Esophagus mucosa (tissue), 1 donor: Measurements from ENCODE around the gene STXBP1. TPM values are rescaled to one million over a fixed set of nuclear protein-coding genes. Genes with fewer than 3 reads are reported as not detected.

Source experiments
- ATAC-seq: fragments of 200-7000 bp; cut with Tn5 transposase; one replicate; pipeline ENCODE4 v1.9.1; 2020
- total RNA-seq: library from RNA; stranded (reverse); gene quantifications from one replicate; pipeline ENCODE4 v1.2.4, GENCODE V29; 2023
- donor health status: DM: yes; HTN: yes; CAD: no.

STXBP1 gene
- total RNA-seq, 1 donor from 2014 or later, result 10.1 TPM

DNA sequence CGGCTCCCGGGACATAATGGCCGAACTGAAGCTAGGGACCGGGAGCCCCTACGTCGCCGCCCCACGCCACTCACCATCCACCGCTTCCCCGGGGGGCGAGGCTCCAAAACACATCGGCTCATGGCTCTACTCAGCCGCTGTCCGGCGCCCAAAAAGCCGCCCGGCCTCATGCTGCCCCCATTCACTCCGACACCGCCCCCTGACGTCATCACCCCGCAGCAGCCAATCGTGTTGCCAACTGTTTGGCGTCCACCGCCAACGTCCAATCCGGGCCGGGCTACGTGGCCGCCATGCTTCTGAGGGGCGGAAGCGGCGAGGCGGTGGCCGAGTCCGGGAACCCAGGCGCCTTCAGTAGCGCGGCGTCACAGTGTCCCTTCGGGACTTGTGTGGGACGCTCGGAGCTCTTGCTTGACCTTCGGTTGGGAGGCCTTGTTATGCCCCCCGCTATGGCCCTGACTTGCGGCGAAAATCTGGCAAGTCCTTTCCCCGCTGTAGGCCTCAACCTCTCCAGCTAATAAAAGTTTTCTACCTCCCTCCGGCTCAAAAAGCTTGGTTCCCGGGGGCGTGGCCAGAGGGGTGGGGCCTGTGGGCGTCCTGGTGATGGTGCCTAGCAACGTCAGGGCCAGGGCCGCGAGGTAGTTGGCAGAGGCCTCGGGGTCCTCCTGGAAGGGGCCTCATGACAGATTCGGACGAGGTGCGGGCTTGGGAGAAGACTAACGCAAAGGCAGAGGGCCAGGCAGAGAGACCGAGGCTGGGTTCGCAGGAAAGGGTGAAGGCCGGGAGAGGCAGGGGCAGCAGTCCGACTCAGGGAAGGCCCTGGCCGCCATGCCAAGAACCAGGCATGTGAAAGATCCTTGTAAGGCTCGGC is 103.6 kb downstream of the STXBP1 start, which contains the start of the genes PTRH1 and TTC16:
Gene PTRH1 (minus strand): TSS at position 194 of the 868 bp plus-strand sequence. CDS start 24 bp downstream, at position 170.
Gene TTC16 (plus strand): TSS at position 610 of the 868 bp plus-strand sequence. CDS start 67 bp downstream, at position 677.
- ATAC-seq, result peak; percentile 93

DNA sequence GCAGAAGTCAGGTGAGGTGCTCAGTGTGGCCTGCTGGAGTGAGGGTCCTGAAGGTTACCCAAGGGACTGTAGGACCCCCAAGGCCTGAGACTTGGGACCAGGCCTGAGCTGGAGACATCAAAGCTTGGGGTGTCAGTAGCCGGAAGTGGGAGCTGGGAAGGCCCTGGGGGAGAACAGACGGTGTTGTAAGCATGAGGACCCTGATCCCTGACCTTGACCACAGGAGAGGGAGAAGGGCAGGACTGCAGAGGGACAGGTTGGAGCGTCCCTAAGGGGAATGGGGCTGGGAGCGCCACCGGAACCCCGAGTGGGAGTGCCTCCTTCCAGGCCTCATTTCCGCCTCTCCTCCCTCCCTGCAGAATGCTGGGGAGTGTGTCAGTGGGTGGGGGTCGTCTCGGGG is 104.3 kb downstream of the STXBP1 start:
- ATAC-seq, result no peak

DNA sequence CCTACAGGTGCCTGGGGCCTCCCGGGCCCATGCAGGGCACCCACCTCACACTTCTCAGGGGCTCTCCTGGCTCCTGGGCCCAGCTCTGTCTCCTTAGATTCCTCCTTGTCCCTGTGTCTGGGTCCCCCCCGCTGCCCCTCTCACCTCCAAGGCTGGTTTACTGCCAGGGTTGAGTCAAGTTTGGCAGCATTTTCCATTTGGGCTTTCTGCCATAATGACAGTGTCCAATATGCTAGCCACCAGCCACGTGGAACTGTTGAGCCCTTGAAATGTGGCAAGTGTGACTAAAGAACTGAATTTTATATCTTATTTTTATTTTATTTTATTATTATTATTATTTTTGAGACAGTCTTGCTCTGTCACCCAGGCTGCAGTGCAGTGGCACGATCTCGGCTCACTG is 105.7 kb downstream of the STXBP1 start:
- ATAC-seq, result no peak

DNA sequence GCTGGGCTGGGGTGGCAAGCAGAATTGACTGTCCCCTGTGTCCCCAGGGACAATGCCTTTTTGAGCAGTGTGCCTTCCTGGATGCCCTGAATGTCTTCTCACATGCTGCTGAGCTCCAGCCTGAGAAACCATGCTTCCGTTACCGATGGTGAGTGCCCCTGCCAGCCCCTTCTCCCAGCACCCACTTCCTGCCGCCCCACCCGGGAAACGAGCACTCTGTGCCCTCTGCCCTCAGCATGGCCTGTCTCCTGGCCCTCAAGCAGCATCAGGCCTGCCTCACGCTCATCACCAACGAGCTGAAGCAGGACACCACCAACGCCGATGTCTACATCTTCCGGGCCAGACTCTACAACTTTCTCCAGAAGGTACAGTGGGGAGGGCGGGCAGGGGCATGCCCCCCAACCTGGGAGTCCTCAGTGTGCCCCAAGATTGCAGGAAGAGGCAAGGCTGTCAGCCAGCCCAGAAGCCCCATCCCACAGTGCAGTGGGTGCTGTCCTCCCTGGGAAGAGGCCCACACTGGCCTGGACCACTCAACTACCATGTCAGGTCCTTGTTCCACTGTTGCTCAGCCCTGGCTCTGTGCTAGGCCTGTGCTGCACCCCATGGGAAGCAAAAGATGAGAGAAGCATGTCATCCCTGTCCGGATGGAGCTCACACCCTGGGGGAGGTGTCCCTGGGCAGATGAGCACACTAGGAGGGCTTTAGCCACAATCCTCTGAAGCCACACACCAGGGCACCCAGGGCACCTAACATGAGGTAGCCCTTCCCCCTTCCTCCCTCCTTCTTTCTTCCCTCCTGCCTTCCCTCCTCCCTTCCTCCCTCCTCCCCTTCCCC is 108.2 kb downstream of the STXBP1 start:
- no peak for ATAC-seq

DNA sequence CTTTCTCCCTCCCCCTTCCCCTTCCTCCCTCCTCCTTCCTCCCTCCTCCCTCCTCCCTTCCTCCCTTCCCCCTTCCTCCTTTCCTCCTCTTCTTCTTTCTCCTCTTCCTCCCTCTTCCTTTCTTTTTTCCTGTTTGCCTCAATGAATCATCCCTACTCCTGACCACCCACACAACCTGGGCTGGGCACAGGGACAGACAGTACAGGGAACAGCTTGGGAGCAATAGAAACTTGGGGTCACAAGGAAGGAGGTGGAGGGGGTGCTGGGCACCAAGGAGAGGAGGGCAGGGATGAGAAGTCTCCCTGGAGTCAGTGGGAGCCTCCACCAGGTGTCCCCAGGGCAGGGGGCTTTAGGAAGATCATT is 108.8 kb downstream of the STXBP1 start:
- no peak for ATAC-seq

DNA sequence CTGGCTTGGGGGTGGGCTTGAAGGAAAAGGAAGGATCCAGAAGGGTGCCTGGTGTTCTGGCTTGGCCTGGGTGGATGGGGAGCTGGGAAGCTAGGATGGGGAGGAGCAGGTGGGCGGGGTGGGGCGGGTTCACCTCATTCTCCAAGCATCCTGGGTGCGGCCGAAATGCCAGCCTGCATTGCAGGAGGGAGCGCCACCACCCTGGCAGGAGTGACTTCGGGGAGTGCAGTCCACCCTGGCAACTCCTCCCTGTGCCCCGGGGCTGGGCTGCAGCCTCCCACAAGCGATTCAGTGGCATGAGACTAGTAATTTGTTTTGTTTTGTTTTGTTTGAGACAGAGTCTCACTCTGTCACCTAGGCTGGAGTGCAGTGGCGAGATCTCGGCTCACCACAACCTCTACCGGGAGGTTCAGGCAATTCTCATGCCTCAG is 109.3 kb downstream of the STXBP1 start:
- ATAC-seq, result peak; percentile 82

DNA sequence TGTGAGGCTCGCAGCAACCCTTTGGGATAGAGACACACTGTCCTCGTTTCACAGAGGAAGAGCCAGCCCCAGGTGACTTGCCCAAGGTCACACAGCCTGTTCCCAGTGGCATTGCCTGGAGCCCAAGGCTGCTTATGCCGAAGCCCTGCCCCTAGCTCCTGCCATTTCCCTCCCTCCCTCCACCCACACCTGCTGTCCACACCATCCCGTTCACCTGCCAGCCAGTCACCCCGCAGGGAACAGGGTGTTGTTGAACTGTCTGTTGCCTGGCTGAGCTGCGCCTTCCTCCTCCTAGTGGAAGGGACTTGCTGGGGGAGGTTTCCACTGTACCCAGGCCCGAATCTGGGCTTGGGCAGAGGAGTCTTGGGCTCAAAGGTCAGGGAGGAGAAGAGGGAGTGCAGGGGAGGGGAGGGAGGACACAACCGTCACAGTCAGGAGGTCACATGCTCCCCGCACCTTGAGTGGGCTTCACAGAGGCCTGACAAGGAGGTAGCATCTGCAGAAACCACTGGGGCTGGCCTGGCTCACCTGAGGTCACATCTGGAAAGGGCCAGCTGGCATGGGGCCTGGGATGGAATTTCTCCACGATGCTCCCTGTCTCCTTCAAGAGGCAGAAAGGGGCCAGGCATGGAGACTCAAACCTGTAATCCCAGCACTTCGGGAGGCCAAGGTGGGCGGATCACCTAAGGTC is 110.1 kb downstream of the STXBP1 start:
- no peak for ATAC-seq

DNA sequence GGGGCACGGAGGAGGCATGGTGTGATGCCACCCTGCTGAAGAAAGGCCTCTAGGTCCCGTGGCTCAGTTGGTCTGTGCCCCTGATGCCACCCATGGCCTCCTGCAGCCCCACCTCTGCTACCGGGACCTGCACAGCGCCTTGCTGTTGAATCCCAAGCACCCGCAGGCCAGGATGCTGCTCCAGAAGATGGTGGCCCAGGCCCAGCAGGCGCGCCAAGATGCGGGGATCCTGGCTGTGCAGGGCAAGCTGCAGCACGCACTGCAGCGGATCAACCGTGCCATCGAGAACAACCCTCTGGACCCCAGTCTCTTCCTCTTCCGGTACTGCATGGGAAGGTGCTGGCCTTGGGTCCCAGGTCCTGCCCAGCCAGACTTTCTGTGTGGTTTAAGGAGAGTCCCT is 110.9 kb downstream of the STXBP1 start:
- ATAC-seq, result no peak

DNA sequence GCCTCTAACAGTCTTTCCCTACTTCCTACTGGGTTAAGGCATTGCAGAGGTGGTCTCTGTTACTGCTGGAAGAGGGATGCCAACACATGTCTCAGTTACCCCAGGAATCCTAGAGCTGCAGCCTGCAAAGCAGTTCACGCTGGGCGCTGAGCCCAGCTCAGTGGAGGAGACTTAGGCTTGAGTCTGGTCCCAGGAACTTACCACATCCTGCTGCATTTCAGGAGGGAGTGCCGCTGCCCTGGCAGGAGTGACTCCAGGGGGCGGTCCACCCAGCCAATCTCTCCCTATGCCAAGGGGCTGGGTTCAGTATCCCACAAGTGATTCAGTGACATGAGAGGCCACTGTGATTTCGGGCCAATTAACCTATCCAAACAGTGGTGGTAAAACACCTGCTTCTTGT is 111.4 kb downstream of the STXBP1 start:
- ATAC-seq, result peak; percentile 15

DNA sequence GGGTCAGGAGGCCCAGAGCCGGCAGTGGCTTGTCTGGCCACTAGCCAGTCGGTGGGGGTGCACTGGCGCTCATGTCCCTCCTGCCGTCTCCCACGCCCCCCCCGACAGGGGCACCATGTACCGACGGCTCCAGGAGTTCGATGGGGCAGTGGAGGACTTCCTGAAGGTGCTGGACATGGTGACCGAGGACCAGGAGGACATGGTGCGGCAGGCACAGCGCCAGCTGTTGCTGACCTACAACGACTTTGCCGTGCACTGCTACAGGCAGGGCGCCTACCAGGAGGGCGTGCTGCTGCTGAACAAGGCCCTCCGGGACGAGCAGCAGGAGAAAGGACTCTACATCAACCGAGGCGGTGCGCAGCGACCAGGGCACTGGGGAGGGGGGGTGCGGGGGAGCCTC is 111.9 kb downstream of the STXBP1 start:
- no peak for ATAC-seq

DNA sequence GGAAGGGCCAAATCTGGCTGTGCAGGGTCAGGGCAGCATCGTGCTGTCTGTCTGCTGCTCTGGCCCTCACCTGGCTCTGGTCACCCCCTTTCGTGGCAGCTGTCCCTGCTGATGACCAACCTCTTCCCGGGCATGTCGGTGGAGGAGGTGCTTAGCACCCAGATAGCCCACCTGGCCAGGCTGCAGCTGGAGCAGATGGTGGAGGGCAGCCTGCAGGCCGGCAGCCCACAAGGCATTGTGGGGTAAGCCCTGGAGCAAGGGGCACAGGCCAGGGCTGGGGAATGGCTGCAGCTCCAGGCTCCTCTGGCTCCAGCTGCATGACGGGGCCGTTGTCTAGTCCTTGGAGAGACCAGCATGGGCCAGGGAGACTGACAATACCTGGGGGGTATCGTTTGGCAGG is 114.8 kb downstream of the STXBP1 start:
- no peak for ATAC-seq

DNA sequence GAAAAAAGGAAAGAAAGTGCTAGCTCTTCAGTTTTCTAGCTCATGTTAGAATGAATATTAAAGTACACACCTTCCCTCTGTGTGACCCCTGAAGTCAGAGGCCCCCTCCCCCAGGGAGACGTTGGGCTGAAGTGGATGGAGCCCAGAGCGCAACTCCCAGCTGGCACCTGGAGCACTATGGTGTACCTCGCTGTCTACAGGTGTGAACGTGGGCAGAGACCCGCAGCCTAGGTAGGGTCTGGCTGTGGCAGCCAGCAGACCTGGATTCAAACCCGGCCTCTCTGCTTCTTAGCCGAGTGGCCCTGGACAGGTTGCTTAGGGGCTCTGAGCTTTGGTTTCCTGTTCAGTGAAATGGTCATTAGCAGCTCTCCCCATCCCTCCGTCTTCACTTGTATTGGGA is 116.7 kb downstream of the STXBP1 start:
- ATAC-seq, result no peak

DNA sequence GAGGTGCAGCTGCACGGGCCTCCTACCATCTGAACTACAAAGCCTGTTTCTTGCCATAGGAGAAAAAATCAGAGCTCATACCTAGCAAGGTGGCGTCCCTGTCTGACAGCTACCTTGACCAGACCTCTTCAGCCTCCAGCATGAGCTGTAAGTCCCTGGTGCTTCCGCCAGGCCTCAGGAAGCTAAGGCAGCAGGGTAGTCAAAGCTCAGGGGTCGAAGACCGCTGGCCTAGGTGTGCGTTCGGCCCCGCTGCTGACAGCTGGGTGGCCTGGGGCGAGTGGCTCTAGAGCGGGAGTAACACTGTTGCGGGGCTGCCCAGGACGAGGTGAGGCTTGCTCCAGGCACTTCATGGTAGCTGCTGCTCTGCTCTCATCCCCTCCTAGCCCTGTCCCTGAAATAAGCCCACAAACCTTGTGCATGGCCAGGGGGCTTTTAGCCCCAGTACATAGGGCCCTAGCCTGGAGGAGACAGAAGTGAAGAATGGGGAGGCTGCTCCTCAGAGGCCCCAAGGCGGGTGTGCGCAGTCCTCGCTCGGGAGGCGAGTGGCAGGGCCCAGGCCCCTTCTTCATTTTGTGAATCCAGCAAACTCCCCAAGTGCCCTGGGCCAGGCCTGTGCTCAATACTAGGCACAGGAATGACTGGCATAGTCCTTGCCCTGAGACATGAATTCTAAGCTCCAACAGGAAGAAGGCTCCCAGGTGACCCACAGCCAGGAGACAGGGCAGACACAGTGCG is 117.6 kb downstream of the STXBP1 start:
- ATAC-seq, result no peak

DNA sequence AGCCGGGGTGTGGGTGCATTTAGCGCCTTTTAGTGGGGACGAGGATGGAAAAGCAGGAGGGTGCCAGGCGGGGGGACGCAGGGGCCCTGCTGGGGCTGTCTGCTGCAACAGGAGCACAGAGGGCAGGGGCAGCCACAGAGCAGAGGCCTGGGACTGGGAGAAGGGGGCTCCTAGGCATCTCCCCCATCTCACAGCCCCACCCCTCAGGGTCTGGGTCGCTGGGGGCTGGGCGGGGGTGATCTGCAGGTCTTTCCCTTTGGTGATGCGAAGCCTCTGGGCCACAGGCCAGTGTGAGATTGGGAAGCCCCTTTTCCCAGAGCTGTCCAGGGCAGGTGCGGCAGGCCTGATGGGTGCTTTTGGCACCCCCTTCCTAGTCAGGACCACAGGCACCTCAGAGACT is 118.2 kb downstream of the STXBP1 start:
- no peak for ATAC-seq

DNA sequence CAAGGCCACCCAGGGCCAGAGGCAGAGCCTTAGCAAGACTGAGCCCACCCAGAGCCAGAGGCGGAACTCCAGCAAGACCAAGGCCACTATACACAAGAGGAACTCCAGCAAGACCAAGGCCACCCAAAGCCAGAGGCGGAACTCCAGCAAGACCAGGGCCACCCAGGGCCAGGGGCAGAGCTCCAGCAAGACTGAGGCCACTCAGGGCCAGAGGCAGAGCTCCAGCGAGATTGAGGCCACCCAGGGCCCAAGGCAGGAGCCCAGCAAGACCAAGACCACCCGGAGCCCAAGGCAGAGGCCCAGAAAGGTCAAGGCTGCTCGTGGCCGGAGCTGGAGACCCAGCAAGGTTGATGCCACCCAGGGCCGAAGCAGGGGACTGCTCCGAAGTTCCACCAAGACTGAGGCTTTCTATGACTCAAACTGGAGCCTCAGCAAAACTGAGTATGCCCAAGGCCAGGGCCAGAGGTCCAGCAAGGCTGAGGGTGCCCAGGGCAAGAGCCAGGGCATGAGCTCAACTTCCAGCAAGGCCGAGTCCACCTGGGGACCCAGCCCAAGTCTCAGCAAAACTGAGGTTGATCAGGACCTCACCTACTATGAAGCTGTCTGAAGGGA is 118.8 kb downstream of the STXBP1 start:
- no peak for ATAC-seq

DNA sequence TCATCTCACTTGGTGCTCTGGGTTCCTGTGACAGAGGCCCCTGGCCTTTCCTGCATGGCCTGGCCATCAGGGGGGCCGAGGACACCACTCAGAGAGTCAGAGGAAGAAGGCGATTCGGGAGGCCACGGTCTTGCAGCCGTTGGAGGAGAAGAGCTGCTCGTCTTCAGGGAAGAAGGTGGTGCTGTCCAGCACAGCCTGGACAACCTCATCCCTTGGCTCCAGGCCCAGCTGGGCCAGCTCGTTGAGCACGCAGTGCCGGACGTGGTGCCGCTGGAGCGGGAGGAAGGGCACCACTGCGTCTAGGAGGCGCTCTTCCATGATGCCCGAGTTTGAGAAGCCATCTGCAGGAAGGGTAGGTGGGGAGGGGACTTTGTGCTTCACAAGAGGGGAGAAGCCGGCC is 119.9 kb downstream of the STXBP1 start:
- no peak for ATAC-seq

DNA sequence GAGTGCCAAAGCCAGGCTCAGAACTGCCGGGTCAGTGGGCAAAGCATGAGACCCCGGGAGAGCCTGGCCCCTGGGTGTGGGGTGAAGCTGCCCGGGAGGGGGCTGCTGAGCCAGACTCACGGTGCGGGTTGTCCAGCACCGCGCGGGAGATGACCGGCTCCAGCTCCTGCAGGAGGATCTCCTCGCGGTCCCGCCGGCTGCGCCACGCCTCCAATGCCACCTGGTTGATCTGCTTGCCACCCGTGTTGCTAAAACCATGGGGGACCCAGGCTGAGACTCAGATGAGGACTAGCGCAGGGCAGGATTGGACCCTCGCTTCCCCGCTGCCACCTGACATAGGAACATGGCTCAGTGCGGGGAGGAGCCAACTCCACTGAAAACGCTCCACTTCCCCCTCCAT is 120.4 kb downstream of the STXBP1 start:
- ATAC-seq, result no peak

DNA sequence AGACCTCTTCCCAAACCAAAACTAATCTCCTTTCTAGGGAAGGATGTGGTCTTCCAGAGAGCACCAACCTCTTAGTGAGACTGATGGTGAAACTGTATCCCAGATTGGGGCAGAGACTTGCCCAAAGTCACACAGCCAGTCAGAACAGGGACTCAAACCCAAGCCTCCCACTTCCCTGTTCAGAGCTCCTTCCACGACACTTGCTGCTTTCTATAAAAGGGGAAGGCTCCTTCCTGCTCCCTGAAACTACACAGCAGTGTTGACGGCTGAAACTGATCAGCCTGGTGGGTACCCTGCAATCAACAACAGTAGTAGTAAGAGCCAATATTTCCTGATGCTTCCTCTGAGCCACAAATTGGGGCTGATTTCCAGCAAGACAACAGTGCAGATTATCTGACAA is 121.5 kb downstream of the STXBP1 start:
- no peak for ATAC-seq

DNA sequence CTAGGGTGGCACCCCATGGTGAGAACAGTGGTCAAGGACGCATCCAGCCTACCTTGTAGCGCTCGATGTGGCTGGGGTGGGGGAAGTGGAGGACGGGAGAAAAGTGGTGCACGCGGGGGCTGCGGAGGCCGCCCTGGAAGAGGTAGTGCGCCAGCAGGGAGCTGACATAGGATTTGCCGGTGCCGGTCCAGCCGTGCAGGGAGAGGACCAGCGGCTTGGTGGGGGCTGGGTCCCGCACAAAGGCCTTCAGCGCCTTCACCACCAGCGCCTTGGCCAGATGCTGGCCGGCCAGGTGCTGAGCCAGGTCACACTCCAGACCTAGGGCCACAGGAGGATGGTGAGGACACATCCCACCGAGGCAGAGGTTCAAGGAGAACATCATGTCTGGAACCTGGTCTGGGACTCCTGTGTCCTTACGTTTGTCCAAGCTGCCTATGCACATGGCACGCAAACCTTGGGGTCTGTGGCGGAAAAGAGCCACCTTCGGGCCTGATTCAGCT is 122.2 kb downstream of the STXBP1 start:
- ATAC-seq, result no peak

DNA sequence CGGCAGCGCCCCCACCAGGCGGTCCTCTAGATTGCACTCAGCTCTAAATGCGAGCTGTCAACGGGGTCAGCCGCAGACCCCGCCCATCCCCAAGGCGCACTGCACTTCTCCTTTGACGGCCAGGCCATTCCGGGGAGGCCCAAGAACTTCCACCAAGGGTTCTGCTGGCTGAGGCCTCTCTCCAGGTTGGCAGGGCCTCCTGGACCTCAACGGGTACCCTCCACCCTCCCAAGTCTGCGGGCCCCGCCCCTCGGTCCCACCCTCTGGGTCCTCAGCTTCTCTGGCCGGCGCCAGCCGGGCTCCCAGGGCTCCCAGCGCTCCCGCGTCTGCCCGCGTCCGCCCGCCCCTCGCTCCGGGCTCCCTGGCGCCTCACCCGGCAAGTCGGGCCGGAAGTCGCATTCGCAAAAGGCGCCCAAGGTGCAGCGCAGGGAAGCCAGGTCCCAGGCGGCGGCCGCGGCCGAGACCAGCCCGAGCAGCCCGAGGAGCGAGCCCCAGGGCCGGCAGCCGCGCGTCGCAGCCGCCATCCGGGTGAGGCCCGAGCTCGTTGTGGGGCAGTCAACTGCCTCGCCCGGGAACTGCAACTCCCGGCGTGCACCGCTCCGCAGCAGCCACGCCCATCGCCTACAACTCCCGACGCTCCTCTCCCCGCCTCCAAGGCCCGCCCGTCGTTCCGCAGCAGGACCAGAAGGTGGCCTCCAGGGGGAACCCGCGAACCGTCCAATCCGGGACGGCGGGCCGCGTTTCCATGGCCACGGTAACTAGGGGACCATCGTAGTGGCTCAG is 122.9 kb downstream of the STXBP1 start, which contains the start of gene TOR2A:
Gene TOR2A (minus strand): TSS at position 548 of the 783 bp plus-strand sequence. CDS start 24 bp downstream, at position 524.
- ATAC-seq, result peak; percentile 94
